ENCODE measurements around the gene STXBP5.

DNA sequence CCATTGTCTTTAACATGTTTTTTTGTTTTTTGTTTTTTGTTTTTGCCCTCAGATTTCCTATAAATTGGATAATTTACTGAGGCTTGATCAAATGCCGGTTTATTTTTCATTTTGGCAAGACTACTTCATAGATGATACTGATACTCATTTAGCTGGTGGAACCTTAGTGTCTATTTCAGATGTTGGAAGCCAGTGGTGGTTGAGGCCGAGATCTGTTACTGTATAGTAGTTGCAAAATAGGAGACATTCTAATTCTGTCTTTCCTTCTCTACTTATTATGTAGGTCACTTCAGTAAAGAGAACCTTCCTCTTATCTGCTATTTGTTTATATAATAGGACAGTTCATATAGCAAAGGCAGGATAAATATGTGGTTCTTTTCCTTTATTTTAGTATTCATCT is 63.4 kb downstream of the STXBP5 start:
- TF ChIP-seq, protein P1, sequence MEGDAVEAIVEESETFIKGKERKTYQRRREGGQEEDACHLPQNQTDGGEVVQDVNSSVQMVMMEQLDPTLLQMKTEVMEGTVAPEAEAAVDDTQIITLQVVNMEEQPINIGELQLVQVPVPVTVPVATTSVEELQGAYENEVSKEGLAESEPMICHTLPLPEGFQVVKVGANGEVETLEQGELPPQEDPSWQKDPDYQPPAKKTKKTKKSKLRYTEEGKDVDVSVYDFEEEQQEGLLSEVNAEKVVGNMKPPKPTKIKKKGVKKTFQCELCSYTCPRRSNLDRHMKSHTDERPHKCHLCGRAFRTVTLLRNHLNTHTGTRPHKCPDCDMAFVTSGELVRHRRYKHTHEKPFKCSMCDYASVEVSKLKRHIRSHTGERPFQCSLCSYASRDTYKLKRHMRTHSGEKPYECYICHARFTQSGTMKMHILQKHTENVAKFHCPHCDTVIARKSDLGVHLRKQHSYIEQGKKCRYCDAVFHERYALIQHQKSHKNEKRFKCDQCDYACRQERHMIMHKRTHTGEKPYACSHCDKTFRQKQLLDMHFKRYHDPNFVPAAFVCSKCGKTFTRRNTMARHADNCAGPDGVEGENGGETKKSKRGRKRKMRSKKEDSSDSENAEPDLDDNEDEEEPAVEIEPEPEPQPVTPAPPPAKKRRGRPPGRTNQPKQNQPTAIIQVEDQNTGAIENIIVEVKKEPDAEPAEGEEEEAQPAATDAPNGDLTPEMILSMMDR (conservative IDR thresholded peaks at IDR 0.05), result no peak
- no peak for TF ChIP-seq ZFX (IDR thresholded peaks at IDR 0.05)
